Sigmoid colon (tissue), 3 donors: ENCODE measurements around the gene TSLP.

ENCODE experiments used
- CTCF ChIP-seq, 4 experiments: fragments of 450-650 bp in 3 of 4; fragments of 200-600 bp in 1 of 4; IDR thresholded peaks; one replicate each; pipeline ENCODE4 v1.5.1; 2016 to 2019; ENCODE audit warnings: antibody characterized with exemption in 4 of 4, mild to moderate bottlenecking in 3 of 4, moderate library complexity in 2 of 4
- POLR2A ChIP-seq, 2 donors: fragments of 450-650 bp; IDR thresholded peaks; one replicate each; pipeline ENCODE4 v1.6.1; 2016; ENCODE audit warnings: antibody characterized with exemption in 2 of 2, mild to moderate bottlenecking in 2 of 2, moderate library complexity in 2 of 2

GRCh38 chr5:111069839-111070238 lies 1.7 kb upstream of the TSLP start:
- TF ChIP-seq CTCF (IDR thresholded peaks at IDR 0.05) = no peak
- no peak for TF ChIP-seq POLR2A (IDR thresholded peaks at IDR 0.05)
